Fibroblast of villous mesenchyme (primary cell): Measurements from ENCODE around the gene BAIAP3. TPM values are rescaled to one million over a fixed set of nuclear protein-coding genes. Genes with fewer than 3 reads are reported as not detected.
"Not testable (repeated sequence)": the region's sequence is repeated elsewhere in the genome, so short reads cannot be mapped to it uniquely, and the experiment has no call there.

Experiments
- DNase-seq: peaks from one replicate; pipeline ENCODE4 v3.0.0-alpha.2; 2010; ENCODE audit warnings: low read depth
- H3K4me3 ChIP-seq: 2 replicates; pipeline ENCODE4 v1.5.1; 2011; ENCODE audit warnings: low read depth, mild to moderate bottlenecking, low read length
- total RNA-seq: library from RNA; depleted of rRNA; stranded (reverse); fragments of >200 nt; gene quantifications from 2 replicates; pipeline ENCODE4 v1.2.3, GENCODE V29; 2012
- TF ChIP-seq, protein P1 (sequence below): IDR thresholded peaks from 2 replicates; pipeline ENCODE4 v1.5.1; 2012; ENCODE audit warnings: low read depth, mild to moderate bottlenecking, low read length; ENCODE audit not compliant: insufficient read depth

BAIAP3 gene
- total RNA-seq, 1 donor: under 0.01 TPM

GRCh38 chr16:1324286-1324826 lies 9.1 kb upstream of the BAIAP3 start:
- no peak overlapping the region for H3K4me3 ChIP-seq
- TF ChIP-seq, protein P1, sequence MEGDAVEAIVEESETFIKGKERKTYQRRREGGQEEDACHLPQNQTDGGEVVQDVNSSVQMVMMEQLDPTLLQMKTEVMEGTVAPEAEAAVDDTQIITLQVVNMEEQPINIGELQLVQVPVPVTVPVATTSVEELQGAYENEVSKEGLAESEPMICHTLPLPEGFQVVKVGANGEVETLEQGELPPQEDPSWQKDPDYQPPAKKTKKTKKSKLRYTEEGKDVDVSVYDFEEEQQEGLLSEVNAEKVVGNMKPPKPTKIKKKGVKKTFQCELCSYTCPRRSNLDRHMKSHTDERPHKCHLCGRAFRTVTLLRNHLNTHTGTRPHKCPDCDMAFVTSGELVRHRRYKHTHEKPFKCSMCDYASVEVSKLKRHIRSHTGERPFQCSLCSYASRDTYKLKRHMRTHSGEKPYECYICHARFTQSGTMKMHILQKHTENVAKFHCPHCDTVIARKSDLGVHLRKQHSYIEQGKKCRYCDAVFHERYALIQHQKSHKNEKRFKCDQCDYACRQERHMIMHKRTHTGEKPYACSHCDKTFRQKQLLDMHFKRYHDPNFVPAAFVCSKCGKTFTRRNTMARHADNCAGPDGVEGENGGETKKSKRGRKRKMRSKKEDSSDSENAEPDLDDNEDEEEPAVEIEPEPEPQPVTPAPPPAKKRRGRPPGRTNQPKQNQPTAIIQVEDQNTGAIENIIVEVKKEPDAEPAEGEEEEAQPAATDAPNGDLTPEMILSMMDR: no peak
- no peak for DNase-seq

- TF ChIP-seq, protein P1: no peak
- no peak overlapping the region for H3K4me3 ChIP-seq
- no peak for DNase-seq
Measured at GRCh38 chr16:1325261-1325660, 8.2 kb upstream of the BAIAP3 start.

- no peak overlapping the region for H3K4me3 ChIP-seq
- DNase-seq: no peak
- TF ChIP-seq, protein P1: no peak
Measured at GRCh38 chr16:1325673-1326371, 7.6 kb upstream of the BAIAP3 start.

GRCh38 chr16:1326391-1326790 lies 7.1 kb upstream of the BAIAP3 start:
- no peak for DNase-seq
- TF ChIP-seq, protein P1: no peak
- H3K4me3 ChIP-seq: no peak overlapping the region

DNA sequence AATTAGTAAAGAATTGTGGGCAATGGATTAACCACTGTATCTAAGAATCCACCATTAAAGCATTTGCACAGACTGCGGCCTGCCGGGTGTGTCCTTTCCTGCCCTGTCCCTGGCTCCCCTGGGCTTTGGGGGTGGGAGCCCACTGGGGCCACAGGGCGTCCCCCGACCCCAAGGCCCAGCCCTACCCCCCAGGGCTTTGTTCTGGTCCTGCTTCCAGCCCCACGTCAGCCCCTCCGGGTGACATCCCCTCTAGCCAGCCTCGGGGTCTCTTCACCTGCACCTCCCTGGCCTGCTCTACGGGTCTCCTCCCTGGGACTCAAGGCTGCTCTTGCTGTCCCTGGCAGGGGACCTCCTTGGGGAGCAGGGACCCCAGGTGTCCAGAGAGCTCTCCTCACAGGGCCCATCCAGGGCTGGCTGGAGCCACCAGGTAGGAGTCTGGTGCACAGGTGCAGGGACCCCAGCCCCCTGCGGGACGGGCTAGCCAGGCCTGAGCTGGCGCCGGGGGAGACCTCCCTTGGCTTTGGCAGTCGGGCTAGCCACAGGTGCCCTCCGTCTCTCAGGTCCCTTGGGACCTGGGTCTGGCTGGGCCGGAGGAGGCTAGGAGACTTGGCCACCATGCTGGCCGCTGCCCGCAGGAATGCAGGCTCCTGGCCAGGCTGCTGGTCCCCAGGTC lies 6.4 kb upstream of the BAIAP3 start:
- no peak overlapping the region for H3K4me3 ChIP-seq
- TF ChIP-seq, protein P1: no peak
- DNase-seq: no peak

DNA sequence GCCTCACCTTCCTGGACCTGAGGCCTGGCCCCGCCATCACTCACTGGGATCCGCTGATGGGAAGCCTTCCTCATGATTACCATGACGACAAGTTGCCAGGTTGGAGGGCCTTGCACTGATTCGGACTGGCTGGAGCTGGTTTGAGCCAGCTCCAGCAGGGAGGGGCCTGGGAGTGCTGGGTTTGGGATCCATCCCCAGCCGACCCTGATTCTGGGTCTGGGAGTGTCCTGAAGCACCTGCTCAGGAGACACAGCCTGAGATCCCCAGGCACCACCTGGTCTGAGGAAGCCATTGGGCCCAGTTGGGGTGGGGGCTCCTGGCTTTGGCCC lies 5.9 kb upstream of the BAIAP3 start:
- no peak for DNase-seq
- TF ChIP-seq, protein P1: no peak
- no peak overlapping the region for H3K4me3 ChIP-seq

DNA sequence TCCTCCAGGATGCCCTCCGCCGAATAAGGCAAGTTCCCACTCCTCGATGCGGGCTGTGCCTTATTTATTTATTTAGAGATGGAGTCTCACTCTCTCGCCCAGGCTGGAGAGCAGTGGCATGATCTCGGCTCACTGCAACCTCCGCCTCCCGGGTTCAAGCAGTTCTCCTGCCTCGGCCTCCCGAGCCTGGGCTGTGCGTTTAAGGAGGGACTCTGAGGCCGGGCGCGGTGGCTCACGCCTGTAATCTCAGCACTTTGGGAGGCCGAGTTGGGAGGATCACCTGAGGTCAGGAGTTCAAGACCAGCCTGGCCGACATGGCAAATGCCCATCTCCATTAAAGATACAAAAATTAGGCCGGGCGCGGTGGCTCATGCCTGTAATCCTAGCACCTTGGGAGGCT lies 5.3 kb upstream of the BAIAP3 start:
- DNase-seq, H3K4me3 ChIP-seq: not testable (repeated sequence)

DNA sequence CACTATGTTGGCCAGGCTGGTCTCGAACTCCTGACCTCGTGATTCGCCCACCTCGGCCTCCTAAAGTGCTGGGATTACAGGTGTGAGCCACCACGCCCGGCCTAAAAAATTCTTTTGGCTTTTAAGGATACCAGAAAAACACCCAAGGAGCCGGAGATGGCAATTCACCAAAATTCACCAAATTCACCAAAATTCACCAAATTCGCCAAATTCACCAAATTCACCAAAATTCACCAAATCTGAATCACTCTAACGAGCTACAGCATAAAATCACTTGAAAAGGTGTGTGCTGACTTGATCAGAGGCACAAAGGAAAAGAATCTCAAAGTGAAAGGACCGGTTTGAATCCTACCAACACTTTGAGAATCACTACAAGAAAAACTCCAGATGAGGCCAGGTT lies 4.5 kb upstream of the BAIAP3 start:
- not testable (repeated sequence) for H3K4me3 ChIP-seq

More for the DNA sequence above, 4.5 kb upstream of the BAIAP3 start:
- DNase-seq: not testable (repeated sequence)
